ENCODE measurements around the gene EYA3.

Gene EYA3

DNA sequence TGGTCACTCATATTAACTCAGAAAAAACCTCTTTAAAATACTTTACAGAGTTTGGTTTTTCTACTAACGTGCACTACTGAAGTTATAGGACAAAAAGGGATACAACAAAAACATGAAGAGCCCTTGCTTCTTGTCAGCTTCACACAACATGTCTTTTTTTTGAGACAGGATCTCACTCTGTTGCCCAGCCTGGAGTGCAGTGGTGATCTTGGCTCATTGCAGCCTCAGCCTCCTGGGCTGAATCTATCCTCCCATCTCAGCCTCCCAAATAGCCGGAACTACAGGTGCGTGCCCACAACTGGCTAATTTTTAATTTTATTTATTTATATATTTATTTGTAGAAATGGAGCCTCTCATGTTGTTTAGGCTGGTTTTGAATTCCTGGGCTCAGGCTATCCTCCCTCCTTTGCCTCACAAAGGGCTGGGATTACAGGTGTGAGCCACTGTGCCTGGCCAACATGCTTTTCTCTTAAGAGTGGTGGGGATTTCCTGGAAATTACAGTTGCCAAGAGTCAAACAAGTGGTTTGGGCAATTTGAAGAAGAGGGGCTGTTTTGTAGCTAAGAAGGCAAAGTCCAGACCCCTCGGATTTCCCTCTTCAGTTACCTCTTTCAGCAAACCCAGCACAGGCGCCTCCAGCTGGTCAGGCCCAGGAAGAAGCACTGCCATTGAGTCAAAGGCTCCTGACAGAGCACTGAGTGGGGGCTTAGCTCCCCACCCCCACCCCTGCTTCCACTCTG is 160.0 kb downstream of the EYA3 start:
- H3K4me3 ChIP-seq (ENCODE audit: low read length), result no peak overlapping the region
- DNase-seq (ENCODE audit: low read depth), result peak; percentile 59
- TF ChIP-seq, protein P1, sequence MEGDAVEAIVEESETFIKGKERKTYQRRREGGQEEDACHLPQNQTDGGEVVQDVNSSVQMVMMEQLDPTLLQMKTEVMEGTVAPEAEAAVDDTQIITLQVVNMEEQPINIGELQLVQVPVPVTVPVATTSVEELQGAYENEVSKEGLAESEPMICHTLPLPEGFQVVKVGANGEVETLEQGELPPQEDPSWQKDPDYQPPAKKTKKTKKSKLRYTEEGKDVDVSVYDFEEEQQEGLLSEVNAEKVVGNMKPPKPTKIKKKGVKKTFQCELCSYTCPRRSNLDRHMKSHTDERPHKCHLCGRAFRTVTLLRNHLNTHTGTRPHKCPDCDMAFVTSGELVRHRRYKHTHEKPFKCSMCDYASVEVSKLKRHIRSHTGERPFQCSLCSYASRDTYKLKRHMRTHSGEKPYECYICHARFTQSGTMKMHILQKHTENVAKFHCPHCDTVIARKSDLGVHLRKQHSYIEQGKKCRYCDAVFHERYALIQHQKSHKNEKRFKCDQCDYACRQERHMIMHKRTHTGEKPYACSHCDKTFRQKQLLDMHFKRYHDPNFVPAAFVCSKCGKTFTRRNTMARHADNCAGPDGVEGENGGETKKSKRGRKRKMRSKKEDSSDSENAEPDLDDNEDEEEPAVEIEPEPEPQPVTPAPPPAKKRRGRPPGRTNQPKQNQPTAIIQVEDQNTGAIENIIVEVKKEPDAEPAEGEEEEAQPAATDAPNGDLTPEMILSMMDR (IDR thresholded peaks at IDR 0.05; ENCODE audit: insufficient read depth, low read depth, low read length, missing control alignments), result no peak

DNA sequence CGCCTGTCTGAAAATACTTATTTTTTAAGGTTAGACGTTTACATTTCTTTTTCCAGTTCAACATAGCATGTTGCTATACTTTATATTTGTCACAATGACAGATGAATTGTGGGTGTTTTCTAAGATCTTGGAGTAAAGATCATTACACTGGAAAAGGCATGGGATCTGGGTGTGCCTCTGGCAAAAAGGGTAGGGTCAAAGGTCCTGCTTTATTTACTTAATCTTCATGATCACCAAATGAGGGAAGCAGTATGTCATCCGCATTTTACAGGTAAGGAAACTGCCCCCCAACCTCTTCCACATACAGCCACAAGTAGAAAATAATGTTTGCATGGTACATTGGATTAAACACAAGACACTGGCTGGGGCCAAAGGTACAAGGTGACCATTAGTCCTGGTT is 166.1 kb downstream of the EYA3 start:
- no peak overlapping the region for H3K4me3 ChIP-seq (ENCODE audit: low read length)
- no peak for DNase-seq (ENCODE audit: low read depth)
- TF ChIP-seq, protein P1 (IDR thresholded peaks at IDR 0.05; ENCODE audit: insufficient read depth, low read depth, low read length, missing control alignments), result no peak

Measured in epithelial cell of esophagus (primary cell).